ENCODE measurements around the gene TMEM168.
A peak's percentile ranks its signal among the peaks of the same experiment; 100 is the strongest.
"Not testable (repeated sequence)": the region's sequence is repeated elsewhere in the genome, so short reads cannot be mapped to it uniquely, and the experiment has no call there.

The TMEM168 gene, protein sequence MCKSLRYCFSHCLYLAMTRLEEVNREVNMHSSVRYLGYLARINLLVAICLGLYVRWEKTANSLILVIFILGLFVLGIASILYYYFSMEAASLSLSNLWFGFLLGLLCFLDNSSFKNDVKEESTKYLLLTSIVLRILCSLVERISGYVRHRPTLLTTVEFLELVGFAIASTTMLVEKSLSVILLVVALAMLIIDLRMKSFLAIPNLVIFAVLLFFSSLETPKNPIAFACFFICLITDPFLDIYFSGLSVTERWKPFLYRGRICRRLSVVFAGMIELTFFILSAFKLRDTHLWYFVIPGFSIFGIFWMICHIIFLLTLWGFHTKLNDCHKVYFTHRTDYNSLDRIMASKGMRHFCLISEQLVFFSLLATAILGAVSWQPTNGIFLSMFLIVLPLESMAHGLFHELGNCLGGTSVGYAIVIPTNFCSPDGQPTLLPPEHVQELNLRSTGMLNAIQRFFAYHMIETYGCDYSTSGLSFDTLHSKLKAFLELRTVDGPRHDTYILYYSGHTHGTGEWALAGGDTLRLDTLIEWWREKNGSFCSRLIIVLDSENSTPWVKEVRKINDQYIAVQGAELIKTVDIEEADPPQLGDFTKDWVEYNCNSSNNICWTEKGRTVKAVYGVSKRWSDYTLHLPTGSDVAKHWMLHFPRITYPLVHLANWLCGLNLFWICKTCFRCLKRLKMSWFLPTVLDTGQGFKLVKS

DNA sequence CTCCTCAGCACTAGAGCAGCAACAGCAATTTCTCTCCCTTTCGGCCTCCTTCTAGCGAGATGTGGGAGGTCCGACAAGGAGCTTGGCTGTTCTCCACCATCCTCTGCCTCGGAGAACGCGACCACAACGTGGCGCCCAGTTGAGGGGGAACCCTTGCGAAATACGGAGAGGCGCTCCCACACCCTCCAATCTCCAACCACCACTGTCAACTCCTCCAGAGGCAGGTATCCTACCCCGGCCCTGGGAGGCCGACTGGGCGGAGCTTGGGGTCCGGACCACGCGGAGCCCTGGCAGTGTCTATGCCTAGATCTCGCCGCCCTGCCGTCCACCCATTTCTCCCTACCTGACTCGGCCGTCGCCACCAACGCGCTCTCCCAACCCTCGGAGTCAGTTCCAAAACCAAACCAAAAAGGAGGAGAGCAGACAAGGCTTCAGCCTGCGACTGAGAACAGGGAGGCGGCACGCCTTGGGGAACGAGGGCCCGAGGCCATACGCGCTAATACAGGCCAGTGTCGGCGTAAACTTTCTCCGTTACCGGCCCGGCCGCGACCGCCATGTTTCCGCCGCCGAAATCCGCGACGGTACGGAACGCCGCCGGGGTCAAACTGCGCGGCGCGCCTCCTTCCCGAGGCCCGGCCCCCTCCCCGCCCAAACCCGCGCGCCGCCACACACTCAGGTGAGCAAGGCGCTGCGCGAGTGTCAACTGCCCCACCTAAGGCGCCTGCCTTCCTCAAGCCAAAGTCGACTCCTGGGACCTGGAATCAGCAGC, at the start of gene TMEM168:
Gene TMEM168, minus strand, starts transcription at position 577 of the 769 bp plus-strand sequence. CDS start 5,568 bp downstream, outside the sequence.
- peak; percentile 72 for DNase-seq

DNA sequence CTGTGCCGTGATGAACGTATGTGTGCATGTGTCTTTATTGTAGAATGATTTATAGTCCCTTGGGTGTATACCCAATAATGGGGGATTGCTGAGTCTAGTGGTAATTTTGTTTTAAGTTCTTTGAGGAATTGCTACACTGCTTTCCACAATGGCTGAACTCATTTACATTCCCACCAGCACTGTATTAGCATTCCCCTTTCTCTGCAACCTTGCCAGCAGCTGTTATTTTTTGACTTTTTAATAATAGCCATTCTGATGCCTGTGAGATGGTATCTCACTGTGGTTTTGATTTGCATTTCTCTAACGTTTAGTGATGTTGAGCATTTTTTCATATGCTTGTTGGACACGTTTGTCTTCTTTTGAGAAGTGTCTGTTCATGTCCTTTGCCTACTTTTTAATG, 45.7 kb upstream of the TMEM168 start:
- DNase-seq, result not testable (repeated sequence)

DNA sequence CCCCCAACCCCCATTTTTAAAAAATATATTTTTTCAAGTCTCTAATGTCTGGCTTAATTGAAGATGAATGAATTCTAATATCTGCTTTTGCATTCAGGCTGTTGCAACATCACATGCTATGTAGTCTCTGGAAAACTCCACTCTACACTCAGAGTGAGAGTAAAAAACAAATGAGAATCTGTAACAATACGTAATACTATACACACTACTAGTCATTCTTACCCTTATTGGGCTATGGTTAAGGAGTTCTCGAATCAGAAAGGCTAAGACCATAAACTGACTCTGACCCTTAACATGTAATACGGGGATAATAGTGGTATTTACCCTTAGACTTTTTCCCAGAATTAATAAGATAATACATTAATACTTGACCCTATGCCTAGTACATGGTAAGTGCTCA, 42.9 kb upstream of the TMEM168 start:
- DNase-seq, result no peak

DNA sequence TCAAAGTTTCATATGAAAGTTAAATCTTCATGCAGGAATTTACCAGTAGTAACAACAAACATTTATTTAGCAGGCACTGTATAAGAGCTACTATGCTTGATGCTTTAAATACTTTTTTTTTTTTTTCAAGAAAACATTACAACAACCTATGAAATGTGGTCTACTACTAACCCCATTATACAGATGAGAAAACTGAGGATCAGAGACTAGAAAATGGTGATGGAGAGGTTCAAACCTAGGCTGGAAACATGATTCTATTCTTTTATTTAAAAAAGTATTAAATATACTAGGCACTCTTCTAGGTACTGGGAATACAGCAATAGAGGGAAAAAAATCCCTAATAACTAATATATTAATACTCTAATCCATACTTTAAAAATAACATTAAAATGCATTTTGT, 40.6 kb upstream of the TMEM168 start:
- DNase-seq, result no peak

DNA sequence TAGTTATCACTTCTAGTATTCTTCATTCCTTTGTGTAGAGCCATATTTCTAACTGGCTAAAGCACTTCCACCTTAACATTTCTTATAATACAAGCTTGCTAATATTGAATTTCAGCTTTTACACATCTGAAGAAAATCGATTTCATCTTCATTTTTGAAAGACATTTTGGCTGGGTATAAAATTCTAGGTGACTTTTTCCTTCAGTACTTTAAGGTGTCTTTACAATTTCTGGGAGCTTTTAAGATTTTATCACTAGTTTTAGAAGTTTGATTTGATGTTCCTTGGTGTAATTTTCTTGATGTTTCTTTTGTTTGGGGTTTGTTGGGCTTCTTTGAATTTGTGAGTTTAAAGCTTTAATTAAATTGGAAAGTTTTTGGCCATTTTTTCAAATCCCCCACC, 38.5 kb upstream of the TMEM168 start:
- DNase-seq, result no peak

DNA sequence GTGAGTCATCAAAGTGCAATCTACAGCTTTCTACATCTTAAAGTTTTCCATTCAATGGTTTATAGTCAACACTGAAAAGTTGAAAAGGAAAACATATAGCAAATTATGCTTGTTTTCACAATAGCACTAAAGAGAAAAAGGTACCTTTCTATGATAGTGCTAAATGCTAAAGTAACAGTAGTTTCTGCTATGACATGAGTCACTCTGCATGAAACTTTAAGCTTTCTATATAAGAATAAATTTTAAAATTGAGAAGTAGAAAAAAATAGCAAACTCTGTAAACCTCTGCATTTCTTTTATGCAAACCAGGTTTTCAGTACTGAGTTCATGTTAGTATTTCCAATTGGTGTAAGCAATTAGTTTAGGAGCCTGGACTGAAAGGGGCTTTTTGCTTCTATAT, 31.2 kb upstream of the TMEM168 start:
- DNase-seq, result no peak

DNA sequence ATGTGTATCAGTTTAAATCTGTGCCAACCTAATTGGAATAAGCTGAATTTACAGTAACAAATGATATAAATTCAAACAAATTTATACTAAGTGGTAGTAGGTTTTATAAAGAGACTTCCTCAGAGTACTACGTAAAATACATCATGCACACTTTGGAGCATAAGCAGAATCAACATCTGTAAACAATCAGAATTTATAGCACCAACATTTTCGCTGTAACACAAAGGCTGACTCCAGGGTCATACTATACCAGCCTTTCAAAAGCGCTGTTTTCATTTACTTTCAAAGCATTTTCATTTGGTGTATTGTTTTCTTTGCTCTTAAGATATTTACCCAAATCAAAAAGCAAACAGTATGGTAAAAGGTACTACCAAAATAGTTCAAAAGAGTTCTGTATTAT, 29.3 kb upstream of the TMEM168 start:
- DNase-seq, result no peak

DNA sequence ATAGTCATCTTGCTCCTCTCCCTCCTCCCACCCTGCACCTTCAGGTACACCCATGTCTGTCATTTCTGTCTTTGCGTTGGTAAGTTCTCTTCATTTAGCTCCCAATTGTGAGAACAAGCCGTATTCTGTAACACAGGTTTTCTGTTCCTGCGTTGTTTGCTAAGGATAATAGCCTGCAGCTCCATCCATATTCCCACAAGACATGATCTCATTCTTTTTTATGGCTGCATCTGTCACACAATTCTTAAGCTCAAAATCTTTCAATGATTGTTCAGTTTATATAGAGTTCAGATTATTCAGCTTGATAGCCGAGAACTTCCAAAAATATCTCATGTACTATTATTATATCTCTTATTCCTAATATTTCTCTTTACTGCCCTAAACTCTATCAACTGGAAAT, 16.0 kb upstream of the TMEM168 start:
- no peak for DNase-seq

DNA sequence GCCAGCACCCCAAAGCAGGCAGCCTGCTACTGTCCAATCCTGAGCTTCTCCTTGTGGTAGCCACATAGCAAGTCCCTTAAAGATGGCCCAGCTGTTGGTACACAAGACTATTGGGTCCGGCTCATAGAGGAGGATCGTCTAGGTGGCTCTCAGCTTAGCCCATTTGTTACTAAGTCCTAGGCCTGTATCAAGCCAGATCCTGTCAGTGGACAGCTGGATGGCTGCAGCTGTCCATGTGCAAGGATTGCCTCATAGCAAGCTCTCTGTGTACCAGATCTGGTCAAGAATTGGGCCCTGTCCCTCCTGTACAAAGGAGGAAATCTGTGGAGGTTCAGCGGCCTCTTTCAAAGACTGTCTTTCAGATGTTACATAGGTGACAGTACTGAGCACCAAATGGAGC, 12.2 kb upstream of the TMEM168 start:
- no peak for DNase-seq

DNA sequence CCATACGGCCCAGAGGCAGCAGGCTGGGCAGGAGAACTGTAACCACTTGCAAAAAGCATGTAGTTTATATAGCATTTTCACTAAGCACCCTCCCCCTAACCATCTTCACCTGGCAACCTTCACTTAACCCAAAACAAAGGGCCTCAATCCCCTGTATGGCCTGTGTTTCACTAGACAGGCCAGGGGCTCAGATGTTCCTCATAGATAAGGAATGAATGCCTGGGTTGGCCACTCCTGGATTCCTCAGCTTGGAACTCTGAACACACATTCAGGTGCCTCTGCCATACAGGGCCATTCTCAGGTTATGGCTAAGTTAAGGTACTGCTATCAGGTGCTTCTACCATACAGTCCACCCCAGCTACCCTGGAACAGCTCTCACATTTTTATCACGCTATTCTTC, 10.3 kb upstream of the TMEM168 start:
- no peak for DNase-seq

DNA sequence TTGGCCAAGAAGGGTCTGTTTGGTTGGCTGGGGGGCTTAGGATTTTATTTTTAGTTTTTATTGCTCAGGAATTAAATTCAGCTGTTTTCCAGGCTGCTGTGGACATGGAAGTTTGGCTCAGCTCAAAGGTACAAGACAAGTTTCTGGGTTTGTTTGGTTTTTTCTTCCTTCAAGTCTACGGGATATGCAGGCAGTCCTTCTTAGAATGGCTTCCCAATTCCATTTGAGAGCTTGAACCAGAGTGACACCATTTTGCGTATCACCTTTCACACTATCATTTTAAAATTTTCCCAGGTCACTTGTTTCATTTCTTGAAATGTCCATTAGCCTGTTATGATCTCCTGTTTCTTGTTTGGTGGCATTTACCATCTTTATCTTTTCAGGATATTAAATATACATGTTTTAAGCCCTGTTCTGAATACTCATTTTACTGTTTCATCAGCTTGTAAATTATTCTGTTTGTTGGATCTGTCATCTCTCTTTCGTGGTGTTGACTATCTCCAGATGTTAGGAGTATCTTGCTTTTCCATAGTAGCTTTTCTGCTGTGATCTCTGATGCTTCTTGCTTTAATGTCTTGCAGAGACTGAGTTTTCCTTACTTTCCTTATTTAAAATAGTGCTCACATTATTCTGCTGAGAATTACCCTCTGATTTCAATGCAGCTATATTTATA, 9.4 kb upstream of the TMEM168 start:
- no peak for DNase-seq

DNA sequence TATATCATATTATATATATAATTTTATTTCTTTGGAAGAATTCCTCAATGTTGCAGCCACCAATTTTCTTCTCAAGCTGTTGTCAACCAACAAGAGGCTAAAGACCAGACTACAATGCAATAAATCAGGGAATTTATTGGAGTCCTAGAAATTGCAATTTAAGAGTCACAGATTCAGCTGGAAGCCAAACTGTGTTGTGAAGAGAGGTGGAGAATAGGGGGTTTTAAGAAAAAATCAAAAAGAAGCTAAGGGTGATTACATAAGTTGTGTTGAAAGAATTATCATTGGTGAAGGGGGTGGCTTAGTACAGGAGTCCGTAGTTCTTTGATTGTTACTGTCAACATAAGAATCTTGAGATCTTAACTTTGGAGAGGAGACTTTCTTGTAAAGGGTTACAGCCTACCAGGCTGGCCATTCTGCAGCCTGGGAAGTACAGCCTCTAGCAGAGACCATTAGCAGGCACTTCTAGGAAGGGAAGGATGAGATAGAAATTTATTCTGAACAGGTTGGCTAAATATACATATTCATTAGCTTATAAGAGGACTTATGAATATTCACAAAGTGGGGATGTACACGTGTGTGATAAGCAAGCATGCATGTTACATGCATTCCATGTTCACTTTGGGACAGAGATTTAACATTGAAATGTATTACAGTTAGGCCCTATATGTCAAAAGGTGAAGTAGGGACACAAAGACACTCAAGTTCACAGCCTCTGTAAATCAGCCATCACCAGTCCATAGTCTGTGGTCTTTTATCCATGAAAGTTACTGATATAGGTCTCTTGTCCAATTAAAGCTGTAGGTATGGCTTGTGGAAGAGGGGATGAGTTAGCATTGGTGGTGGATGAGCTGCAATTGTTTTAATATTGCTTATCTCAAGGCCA, 8.3 kb upstream of the TMEM168 start:
- DNase-seq, result no peak

DNA sequence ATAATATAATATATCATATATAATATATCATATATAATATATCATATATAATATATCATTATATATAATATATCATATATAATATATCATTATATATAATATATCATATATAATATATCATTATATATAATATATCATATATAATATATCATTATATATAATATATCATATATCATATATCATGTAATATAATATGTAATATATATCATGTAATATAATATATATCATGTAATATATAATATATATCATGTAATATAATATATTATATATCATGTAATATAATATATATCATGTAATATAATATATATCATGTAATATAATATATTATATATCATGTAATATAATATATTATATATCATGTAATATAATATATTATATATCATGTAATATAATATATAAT, 6.4 kb upstream of the TMEM168 start:
- not testable (repeated sequence) for DNase-seq

DNA sequence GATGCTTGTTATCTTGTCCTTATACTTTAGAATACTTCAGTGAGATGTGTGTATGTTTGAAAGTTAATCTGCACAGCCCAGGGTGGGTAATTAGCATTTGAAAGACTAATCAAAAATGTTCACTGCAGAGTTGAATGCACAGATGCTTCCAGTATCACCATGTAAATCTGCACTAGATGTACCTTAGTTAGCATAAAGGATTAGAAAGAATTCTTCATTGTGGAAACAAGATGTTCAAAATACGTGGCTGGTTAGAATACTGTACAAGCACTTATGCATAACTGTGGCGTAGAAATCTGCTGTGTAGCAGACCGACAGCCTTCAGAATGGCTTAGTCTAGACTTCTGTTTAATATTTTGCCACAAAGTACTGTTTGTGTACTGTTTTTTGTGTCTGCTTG, 2.2 kb upstream of the TMEM168 start:
- no peak for DNase-seq

DNA sequence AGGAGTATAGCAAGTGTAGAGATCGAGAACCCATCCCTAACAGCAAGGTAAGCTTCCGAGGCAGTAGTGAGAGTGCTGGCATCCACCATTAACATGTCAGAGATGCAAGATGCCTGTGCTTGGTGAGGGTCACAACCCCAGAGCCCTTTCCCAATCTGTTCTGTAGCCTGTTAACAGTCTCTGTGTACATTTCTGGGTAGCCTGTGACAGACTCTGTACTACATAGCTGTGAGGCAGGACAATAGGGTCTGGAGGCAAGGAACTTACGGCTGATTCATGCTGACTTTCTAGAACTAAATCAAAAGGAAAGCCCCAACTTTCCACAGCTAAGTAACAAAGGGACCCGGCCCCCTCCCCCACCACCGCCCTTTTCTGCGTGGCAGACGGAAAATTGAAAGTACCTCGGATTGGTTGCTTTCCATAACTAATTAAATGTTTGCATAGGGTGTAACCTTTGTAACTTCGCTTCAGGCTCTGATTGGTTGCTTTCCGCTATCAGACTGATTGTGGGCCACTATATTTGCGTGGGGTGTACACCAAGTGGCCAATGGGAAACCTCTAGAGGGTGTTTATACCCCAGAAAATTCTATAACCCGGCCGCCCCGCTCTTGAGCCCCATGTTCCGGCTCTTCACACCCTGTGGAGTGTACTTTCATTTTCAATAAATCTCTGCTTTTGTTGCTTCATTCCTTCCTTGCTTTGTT, 1.4 kb upstream of the TMEM168 start:
- DNase-seq, result no peak

DNA sequence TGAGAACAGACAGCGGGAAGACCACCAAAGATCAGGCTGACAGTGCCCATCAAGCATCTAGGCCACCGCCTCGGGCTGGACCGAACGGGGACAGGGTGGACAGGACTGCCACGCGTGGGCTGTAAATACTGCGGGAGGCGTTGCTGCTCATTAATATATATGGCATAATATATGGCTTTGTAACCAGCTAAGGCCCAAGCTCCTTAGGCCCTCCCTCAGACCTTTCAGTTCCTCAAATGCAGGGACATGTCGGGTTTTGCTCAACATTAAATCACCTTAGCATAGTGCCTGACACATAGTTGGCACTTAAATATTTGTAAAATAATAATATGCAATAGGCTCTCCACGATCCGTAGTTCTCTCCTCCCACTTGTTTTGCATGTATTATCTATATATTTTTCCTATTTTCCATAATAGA, 402 bp upstream of the TMEM168 start:
- DNase-seq, result no peak

DNA sequence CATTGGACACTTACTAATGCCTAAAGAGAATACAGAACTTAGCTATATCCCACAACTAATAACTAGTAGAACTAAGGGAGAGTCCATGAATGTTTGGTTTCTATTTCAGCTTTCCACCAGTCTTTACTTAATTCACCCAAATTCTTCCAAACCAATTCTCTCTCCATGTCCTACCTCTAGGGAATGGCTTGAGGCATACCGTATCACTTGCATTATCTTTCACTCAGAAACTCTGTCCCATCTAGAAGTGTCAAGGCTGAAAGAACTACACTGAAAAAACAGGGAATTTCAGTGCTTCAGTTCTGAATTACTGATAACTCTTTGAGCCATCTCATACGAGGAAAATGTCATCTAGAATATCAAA, 758 bp downstream of the TMEM168 start:
- DNase-seq, result no peak

DNA sequence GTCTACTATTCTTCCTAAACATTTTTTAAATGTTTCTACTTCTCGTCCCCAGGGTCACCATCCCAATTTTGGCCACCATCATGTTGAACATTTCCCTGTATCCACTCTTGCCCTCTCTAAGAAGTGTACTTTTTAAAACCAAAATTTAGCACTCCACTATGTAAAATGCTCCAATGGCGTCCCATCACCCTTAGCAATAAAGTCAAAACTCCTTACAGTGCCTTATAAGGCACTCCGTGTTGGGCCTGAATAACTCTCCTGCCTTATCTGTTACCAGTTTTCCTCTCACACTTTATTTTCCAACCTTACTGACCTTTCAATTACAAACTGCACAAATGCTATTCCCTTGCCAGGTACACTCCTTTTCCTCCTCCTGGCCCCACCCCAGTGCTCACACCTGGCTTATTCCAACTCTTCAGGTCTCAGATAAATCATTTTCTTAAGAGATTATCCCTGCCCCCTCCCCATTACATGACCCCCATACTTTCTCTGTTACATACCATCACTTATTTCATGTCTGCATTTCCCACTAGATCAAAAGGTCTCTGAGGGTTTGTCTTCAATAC, 1.3 kb downstream of the TMEM168 start:
- DNase-seq, result no peak

DNA sequence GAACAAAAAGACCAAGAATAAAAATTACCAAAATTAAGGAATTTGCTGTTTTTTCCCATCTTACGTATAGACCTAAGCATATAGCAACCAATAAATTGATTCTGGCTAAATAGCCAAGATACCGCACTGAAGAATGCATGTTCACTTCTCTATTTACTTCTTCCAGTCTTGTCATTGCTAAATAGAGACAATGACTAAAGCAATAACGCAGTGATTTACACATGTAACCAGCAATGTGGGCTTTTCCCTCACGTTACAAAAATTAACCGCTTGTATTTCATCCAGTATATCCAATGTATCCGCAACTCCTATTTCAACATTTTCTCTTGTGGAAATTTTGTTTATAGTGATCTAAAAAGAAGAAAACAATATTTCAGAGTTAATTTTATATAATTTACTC, 5.6 kb downstream of the TMEM168 start:
- no peak for DNase-seq

DNA sequence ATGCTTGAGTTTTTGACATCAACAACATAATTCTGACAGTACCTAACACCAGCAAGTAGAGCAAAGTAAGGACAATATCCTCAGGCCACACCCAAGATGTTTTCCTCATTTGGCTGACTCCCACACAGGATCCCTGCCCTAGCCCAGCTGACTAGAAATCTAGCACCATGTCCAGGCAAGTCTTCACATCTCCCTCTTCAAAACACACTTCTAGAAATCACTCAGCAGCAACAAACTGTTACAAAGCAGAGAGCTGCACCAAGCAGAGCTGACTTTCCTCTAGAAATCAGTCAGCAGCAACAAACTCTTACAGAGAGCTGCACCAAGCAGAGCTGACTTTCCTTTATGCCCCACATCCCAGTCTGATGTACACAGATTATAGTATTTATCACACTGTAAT, 7.7 kb downstream of the TMEM168 start:
- no peak for DNase-seq

DNA sequence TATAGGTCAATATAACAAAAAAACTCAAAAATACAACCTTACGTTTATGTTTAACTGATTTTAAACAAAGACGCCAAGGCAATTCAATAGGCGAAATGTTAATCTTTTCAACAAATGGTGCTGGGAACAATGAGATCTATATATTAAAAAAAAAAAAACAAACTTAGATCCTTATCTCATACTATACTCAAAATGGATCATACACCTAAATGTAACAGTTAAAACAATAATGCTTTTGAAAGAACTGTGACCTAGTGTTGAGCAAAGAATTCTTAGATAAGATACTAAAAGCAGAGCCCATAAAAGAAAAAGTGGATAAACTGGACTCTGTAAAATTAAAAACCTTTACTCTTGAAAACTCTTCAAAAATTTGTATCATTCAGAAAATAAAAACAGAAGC, 8.6 kb downstream of the TMEM168 start:
- DNase-seq, result no peak

Data from NCI-H1092 (cell line).